ENCODE data around the gene ANXA2.
"Not testable (repeated sequence)": the region's sequence is repeated elsewhere in the genome, so short reads cannot be mapped to it uniquely, and the experiment has no call there.

ANXA2 gene

DNA sequence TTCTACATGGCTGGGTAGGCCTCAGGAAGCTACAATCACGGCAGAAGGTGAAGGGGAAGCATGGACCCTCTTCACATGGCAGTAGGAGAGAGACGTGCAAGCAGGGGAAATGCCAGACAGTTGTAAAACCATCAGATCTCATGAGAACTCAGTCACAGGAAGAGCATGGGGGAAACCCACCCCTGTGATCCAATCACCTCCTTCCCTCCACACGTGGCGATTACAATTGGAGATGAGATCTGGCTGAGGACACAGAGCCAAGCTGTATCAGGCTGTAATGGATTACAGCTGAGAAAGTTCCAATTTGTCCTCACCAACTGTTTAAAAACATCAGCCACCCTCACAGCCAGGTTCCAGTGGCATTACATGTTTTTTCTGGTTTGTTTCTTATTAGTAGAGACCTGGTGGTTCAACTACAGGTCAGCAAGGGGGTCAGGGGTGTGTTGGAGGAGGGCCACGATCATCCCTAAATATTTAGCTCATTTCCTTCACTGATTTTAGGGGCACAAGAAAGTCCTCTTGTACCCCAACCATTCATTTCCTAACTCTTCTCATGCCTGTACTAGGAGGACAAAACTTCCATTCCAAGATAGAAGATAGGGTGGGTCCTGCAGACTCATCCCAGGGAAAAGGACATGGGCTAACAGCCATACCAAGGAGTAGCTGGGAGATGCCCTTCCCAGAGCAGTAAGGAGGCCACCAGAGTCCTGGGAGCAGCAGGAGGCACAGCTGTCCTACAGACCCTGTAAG is 54.4 kb downstream of the ANXA2 start:
- DNase-seq (ENCODE audit: low spot score): no peak

DNA sequence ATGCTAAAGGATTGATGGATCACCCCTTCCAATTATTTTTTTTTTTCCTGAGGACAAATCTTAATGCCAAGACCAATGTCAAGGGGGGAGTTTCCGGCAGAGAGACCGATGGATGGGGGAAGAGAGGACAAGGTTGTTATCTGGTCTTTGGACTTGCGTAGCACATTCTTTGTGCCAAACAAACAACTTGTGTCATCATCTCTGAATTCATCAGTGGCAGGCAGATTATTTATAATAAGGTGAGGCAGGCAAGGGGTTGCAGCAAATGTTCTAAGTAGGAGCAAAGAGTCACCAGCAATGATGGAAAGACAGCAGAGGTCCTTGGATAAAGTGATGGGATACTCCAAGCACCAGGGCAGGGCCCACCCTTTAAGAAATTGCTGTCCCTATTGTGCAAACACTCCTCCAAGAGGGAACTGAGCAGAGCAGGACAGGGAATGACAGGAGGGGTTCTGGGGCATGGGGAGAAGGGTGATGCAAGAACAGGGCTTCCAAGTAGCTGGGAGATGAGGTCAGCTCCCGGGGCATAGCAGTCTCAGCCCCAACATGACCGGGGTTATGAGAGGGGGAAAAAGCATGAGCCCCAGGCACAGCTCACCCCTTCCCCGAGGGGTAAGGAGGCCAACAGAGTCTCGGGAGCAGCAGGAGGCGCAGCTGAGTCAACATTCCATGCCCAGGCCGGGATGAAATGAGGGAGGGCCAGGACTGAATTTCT is 57.4 kb downstream of the ANXA2 start:
- no peak for DNase-seq (ENCODE audit: low spot score)

DNA sequence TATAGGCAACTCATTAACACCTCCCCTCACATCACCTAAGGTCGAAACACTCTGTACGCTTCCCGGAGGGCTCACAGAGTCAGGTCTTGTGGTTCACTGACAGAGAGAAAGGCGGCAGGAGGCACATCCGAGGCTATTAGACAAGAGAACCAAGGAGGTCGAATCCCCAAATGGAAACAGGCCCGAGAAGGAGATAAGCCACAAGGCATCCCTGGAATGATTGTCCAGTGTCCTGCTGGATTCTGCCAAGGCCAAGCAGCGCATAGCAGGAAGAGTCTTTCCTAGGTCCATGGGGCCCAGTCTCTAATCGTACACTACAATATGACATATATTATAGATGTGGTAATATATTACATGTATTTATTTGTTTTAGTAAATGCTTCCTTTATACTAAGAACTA is 58.5 kb downstream of the ANXA2 start:
- DNase-seq (ENCODE audit: low spot score): no peak

DNA sequence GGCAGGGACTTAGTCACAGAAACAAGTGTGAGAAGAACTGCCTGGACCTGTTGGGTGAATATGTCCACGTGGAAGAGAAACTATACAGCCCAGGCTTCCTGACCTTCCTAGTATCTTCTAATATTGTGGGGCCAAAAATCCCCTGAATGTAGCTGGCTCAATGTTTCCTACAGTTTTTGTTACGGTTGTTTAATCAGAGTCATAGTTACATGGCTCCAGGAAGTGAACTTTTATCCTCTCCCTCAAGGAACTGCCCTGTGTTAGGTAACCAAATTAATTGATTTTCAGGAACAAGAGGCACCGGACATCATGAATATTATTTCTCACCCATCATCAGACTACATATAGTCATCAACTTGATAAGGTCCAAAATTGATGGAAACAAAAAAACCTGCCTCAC is 59.0 kb downstream of the ANXA2 start:
- no peak for DNase-seq (ENCODE audit: low spot score)

GRCh38 chr15:60337076-60337475 is 60.7 kb downstream of the ANXA2 start:
- no peak for DNase-seq (ENCODE audit: low spot score)

GRCh38 chr15:60335296-60335695 is 62.5 kb downstream of the ANXA2 start:
- DNase-seq (ENCODE audit: low spot score): not testable (repeated sequence)

GRCh38 chr15:60328852-60329443 is 68.8 kb downstream of the ANXA2 start:
- no peak for DNase-seq (ENCODE audit: low spot score)

DNA sequence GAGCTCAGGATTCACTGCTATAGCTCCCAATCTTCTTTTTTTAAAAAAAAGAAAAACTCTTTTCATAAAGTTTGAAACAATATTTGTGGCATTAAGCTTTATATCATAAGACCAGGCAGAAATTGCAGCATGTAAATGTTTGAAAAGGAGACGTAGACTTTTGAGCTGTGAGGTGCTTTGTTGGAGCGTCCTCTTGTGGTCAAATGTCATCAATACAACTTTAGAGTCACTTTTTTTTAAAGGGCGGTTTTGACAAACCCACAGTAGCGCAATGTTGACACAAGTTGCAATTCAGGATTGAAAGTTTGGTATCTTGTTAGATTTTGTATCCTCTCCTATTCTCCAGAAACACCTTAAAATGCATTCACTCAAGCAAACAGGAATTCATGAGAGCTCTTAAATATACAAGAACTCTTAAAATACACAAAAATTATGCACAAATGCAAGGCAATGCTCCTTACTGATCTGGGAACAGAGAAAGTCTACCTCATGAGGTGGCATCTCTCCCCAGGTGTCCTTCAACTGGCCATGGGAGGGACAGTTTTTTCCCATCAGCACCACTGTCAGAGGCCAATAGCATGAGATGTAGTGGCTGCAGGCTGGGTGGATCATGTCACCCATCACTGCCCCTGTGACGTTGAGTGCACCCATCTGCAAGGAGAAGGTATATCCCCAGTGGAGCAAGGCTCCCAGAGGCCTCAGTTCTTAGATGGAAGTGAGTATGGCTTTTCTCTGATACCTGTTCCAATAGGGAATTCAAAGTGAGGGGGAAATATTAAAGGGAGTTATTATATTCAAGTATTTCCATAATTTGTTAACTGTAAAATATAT is 70.7 kb downstream of the ANXA2 start:
- DNase-seq (ENCODE audit: low spot score): peak; percentile 58

DNA sequence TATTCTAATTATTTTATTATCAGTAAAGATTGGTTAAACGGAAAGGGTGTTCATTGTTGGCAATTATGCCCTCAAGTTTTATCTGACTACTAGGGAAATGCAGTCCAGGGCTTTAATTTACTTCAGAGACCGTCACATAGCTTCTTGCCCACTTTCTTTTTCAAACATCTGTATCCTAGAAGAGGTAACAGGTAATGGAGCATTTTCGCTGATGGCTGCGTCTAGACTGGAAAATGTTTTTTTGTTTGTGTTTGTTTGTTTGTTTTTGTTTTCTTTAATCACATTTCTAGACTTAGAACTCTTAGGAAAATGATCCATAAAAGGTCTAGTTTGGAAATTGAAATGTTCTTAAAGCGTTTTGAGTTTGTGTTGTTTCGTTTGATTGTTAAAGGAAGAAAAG is 71.4 kb downstream of the ANXA2 start:
- DNase-seq (ENCODE audit: low spot score): no peak

GRCh38 chr15:60325905-60326304 is 71.9 kb downstream of the ANXA2 start:
- DNase-seq (ENCODE audit: low spot score): no peak

GRCh38 chr15:60324706-60325438 is 72.9 kb downstream of the ANXA2 start:
- DNase-seq (ENCODE audit: low spot score): no peak

- DNase-seq (ENCODE audit: low spot score): no peak
Observed at GRCh38 chr15:60323322-60323721, 74.5 kb downstream of the ANXA2 start.

- no peak for DNase-seq (ENCODE audit: low spot score)
Observed at GRCh38 chr15:60320365-60320764, 77.4 kb downstream of the ANXA2 start.

- DNase-seq (ENCODE audit: low spot score): no peak
Observed at GRCh38 chr15:60318216-60318867, 79.4 kb downstream of the ANXA2 start.

GRCh38 chr15:60316961-60317360 is 80.8 kb downstream of the ANXA2 start:
- no peak for DNase-seq (ENCODE audit: low spot score)

- no peak for DNase-seq (ENCODE audit: low spot score)
Observed at GRCh38 chr15:60315878-60316277, 81.9 kb downstream of the ANXA2 start.

- no peak for DNase-seq (ENCODE audit: low spot score)
Observed at GRCh38 chr15:60313906-60314305, 83.9 kb downstream of the ANXA2 start.

DNA sequence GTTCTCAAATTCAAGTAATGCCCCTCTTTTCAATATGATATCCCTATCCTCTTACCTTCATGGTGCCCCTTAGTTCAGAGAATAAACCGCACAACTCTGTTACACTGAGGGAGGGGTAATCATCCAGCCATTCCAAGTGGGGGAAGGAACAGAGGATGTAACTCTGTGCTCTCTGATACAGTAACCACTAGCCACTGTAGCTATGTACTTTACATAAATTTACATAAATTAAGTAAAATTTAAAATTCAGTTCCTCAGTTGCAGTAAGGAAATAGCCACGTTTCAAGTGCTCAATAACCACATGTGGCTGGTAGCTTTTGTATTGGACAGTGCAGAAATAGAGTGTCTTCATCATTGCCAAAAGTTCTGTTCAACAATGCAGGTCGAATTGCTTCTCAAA is 90.8 kb downstream of the ANXA2 start:
- no peak for DNase-seq (ENCODE audit: low spot score)

GRCh38 chr15:60301024-60301423 is 96.8 kb downstream of the ANXA2 start:
- DNase-seq (ENCODE audit: low spot score): no peak

- DNase-seq (ENCODE audit: low spot score): peak; percentile 66
Observed at GRCh38 chr15:60299452-60300047, 98.2 kb downstream of the ANXA2 start.

All from Ammon's horn (tissue), 1 donor.